Liver (tissue), 9 donors: ENCODE results near the gene GLIS1. TPM values are rescaled to one million over a fixed set of nuclear protein-coding genes. Genes with fewer than 3 reads are reported as not detected.

Source experiments
- DNase-seq: peaks from one replicate; pipeline ENCODE4 v3.0.0-alpha.2; 2017; ENCODE audit warnings: low spot score
- H3K27ac ChIP-seq, 2 donors: one replicate each; pipeline ENCODE4 v1.7.0; 2013; ENCODE audit warnings: inconsistent platforms in 2 of 2, low read length in 2 of 2, control low read depth in 1 of 2, low read depth in 1 of 2, mild to moderate bottlenecking in 1 of 2
- H3K27me3 ChIP-seq, 4 donors: one replicate each; pipeline versions ENCODE4 v1.6.1 to v1.7.0; 2013; ENCODE audit warnings: low read length in 3 of 4, inconsistent platforms in 1 of 4, mild to moderate bottlenecking in 1 of 4, moderate library complexity in 1 of 4; ENCODE audit not compliant: control insufficient read depth in 4 of 4, insufficient read depth in 4 of 4
- H3K36me3 ChIP-seq, 4 donors: one replicate each; pipeline versions ENCODE4 v1.6.1 to v1.7.0; 2013; ENCODE audit warnings: low read length in 3 of 4, mild to moderate bottlenecking in 3 of 4, low read depth in 1 of 4, moderate library complexity in 1 of 4; ENCODE audit not compliant: control insufficient read depth in 4 of 4, insufficient read depth in 3 of 4
- H3K4me1 ChIP-seq, 4 donors: one replicate each; pipeline versions ENCODE4 v1.6.1 to v1.7.0; 2013; ENCODE audit warnings: low read length in 3 of 4, mild to moderate bottlenecking in 3 of 4, moderate library complexity in 1 of 4; ENCODE audit not compliant: control insufficient read depth in 4 of 4, insufficient read depth in 4 of 4
- H3K4me3 ChIP-seq, 3 donors: one replicate each; pipeline versions ENCODE4 v1.6.1 to v1.7.0; 2013; ENCODE audit warnings: low read length in 3 of 3, control low read depth in 1 of 3, low read depth in 1 of 3, mild to moderate bottlenecking in 1 of 3
- H3K9ac ChIP-seq, 2 donors: one replicate each; pipeline ENCODE4 v1.7.0; 2013; ENCODE audit warnings: low read length in 2 of 2, mild to moderate bottlenecking in 2 of 2, moderate library complexity in 2 of 2, control low read depth in 1 of 2, low read depth in 1 of 2
- H3K9me3 ChIP-seq, 4 donors: one replicate each; pipeline versions ENCODE4 v1.6.1 to v1.7.0; 2013; ENCODE audit warnings: low read length in 3 of 4; ENCODE audit not compliant: control insufficient read depth in 4 of 4
- ATF3 ChIP-seq: IDR thresholded peaks from 2 replicates; pipeline ENCODE4 v1.6.1; 2016; ENCODE audit warnings: antibody characterized with exemption
- CTCF ChIP-seq: fragments of 150-350 bp; IDR thresholded peaks from 2 replicates; pipeline ENCODE4 v1.5.1; 2017; ENCODE audit warnings: improper control_type of control experiment, low read depth, low read length; ENCODE audit not compliant: missing input control
- EGR1 ChIP-seq, 2 donors: IDR thresholded peaks; 2 replicates each; pipeline ENCODE4 v1.6.1; 2016 to 2018; ENCODE audit warnings: antibody characterized with exemption in 2 of 2, low read depth in 2 of 2
- FOXA1 ChIP-seq: IDR thresholded peaks from 2 replicates; pipeline ENCODE4 v1.6.1; 2016; ENCODE audit warnings: antibody characterized with exemption
- FOXA2 ChIP-seq: IDR thresholded peaks from 2 replicates; pipeline ENCODE4 v1.6.1; 2016; ENCODE audit warnings: antibody characterized with exemption
- GABPA ChIP-seq, 2 donors: IDR thresholded peaks in 1 of 2; conservative IDR thresholded peaks in 1 of 2; 2 replicates each; pipeline ENCODE4 v1.6.1; 2016; ENCODE audit warnings: antibody characterized with exemption in 2 of 2, mild to moderate bottlenecking in 1 of 2, moderate library complexity in 1 of 2
- HNF4A ChIP-seq, 2 donors: conservative IDR thresholded peaks; 2 replicates each; pipeline ENCODE4 v1.6.1; 2016; ENCODE audit warnings: antibody characterized with exemption in 2 of 2, mild to moderate bottlenecking in 2 of 2
- HNF4G ChIP-seq: IDR thresholded peaks from 2 replicates; pipeline ENCODE4 v1.6.1; 2016; ENCODE audit warnings: antibody characterized with exemption
- JUND ChIP-seq, 2 donors: IDR thresholded peaks; 2 replicates each; pipeline ENCODE4 v1.6.1; 2016; ENCODE audit warnings: antibody characterized with exemption in 2 of 2
- MAX ChIP-seq: IDR thresholded peaks from 2 replicates; pipeline ENCODE4 v1.6.1; 2016; ENCODE audit warnings: antibody characterized with exemption
- NR2F2 ChIP-seq: IDR thresholded peaks from 2 replicates; pipeline ENCODE4 v1.6.1; 2016; ENCODE audit warnings: antibody characterized with exemption
- RAD21 ChIP-seq, 2 donors: IDR thresholded peaks; 2 replicates each; pipeline ENCODE4 v1.6.1; 2016; ENCODE audit warnings: antibody characterized with exemption in 2 of 2, mild to moderate bottlenecking in 2 of 2
- REST ChIP-seq: IDR thresholded peaks from 2 replicates; pipeline ENCODE4 v1.6.1; 2016; ENCODE audit warnings: antibody characterized with exemption, mild to moderate bottlenecking
- RXRA ChIP-seq, 2 donors: IDR thresholded peaks; 2 replicates each; pipeline ENCODE4 v1.6.1; 2017 to 2018; ENCODE audit warnings: antibody characterized with exemption in 2 of 2, mild to moderate bottlenecking in 1 of 2
- SP1 ChIP-seq: IDR thresholded peaks from 2 replicates; pipeline ENCODE4 v1.6.1; 2018; ENCODE audit warnings: antibody characterized with exemption, mild to moderate bottlenecking
- TAF1 ChIP-seq: conservative IDR thresholded peaks from 2 replicates; pipeline ENCODE4 v1.6.1; 2016; ENCODE audit warnings: antibody characterized with exemption, mild to moderate bottlenecking
- YY1 ChIP-seq: IDR thresholded peaks from 2 replicates; pipeline ENCODE4 v1.6.1; 2016; ENCODE audit warnings: antibody characterized with exemption, mild to moderate bottlenecking
- ZBTB33 ChIP-seq: IDR thresholded peaks from 2 replicates; pipeline ENCODE4 v1.6.1; 2016; ENCODE audit warnings: antibody characterized with exemption
- WGBS: extraction: QIAGEN DNeasy Blood & Tissue Kit; methylation state at CpG from one replicate; pipeline ENCODE4 v1.1.7; 2013; 5-methylcytosine and 5-hydroxymethylcytosine counted together
- polyA plus RNA-seq, 2 donors: library from polyadenylated mRNA; stranded (reverse) in 1 of 2; unstranded in 1 of 2; fragments of 200-250 nt in 1 of 2; fragments of >200 nt in 1 of 2; fragmentation: Nextera tagmentation in 1 of 2; extraction: Ambion mirVana in 1 of 2; gene quantifications; one replicate each; pipeline versions ENCODE4 v1.2.1 to v1.2.3, GENCODE V29; 2013 to 2015
- total RNA-seq, 2 donors: library from RNA; depleted of rRNA; stranded (reverse); fragments of >200 nt; gene quantifications; one replicate each; pipeline ENCODE4 v1.2.3, GENCODE V29; 2014
- donor health status: healthy.
- donor health status: healthy.
- donor health status: healthy.
- donor health status: healthy.
- donor health status: healthy.

The GLIS1 gene
- total and polyA plus RNA-seq, 4 donors, result under 0.01 to 0.05 TPM; not detected in 2

- H3K27ac ChIP-seq, result no peak overlapping the region
- 93% methylated on average over 5 of the region's 5 CpGs for WGBS
- H3K9ac ChIP-seq, result no peak overlapping the region
- no peaks in the 10 kb centered on the region for H3K36me3 ChIP-seq
- no peaks in the 10 kb centered on the region for H3K27me3 ChIP-seq
- H3K9me3 ChIP-seq, result no peaks in the 10 kb centered on the region
- no peak overlapping the region for H3K4me3 ChIP-seq
- TF ChIP-seq REST (no peak), NR2F2 (no peak), YY1 (no peak), ZBTB33 (no peak), FOXA2 (no peak), EGR1 (IDR thresholded peaks at IDR 0.05; ENCODE audit: low read depth in 2 of 2) (no peak), CTCF (no peak), FOXA1 (no peak), HNF4G (no peak), MAX (no peak), HNF4A (conservative IDR thresholded peaks at IDR 0.05) (no peak), JUND (IDR thresholded peaks at IDR 0.05) (no peak), ATF3 (no peak), RAD21 (IDR thresholded peaks at IDR 0.05) (no peak), TAF1 (no peak), GABPA (IDR thresholded peaks at IDR 0.05 in 1 of 2, conservative IDR thresholded peaks at IDR 0.05 in 1 of 2) (no peak), RXRA (IDR thresholded peaks at IDR 0.05) (no peak), SP1 (no peak)
- no peak for DNase-seq
- no peaks in the 10 kb centered on the region for H3K4me1 ChIP-seq
These were observed 16.9 kb upstream of the GLIS1 start for GRCh38 chr1:53755874-53756273.
